Activated T-cell treated with anti-CD3 and anti-CD28 coated beads, Interleukin-2, amount 50 U/mL, for 4 hours (primary cell): ENCODE data around the gene TUBGCP4. TPM values are rescaled to one million over a fixed set of nuclear protein-coding genes. Genes with fewer than 3 reads are reported as not detected.

Experiments used
- total RNA-seq, 3 donors: library from RNA; stranded (reverse); gene quantifications; one replicate each; pipeline ENCODE4 v1.2.1, GENCODE V29; 2021

TUBGCP4 gene
- total RNA-seq, 3 donors from 2014 or later: 34.6 to 39.7 (median 36.6) TPM

Other genes starting within 250 kb of the TUBGCP4 start
- 10 to 100 TPM in 1 of 3 donors, 1 to 10 TPM in 2; 7.9 to 10.5 (median 9.4) TPM for gene TMEM62, start 237.5 kb upstream of the TUBGCP4 start, total RNA-seq
- 10 to 100 TPM; 34.9 to 35.9 (median 35.5) TPM for gene CCNDBP1, start 185.7 kb upstream of the TUBGCP4 start, total RNA-seq
- gene EPB42, start 150.1 kb upstream of the TUBGCP4 start, total RNA-seq: not detected
- not detected for gene TGM5, start 104.2 kb upstream of the TUBGCP4 start, total RNA-seq
- not detected for gene TGM7, start 68.8 kb upstream of the TUBGCP4 start, total RNA-seq
- 10 to 100 TPM; 10.9 to 14.6 (median 12.5) TPM for gene LCMT2, start 40.5 kb upstream of the TUBGCP4 start, total RNA-seq
- gene ZSCAN29, start 58 bp upstream of the TUBGCP4 start, total RNA-seq: 10 to 100 TPM; 23.3 to 28.5 (median 25.0) TPM
- gene TP53BP1, start 122.1 kb downstream of the TUBGCP4 start, total RNA-seq: 10 to 100 TPM; 30.5 to 36.1 (median 35.3) TPM
- gene MAP1A, start 146.5 kb downstream of the TUBGCP4 start, total RNA-seq: 1 to 10 TPM; 1.1 to 1.2 (median 1.2) TPM
- 10 to 100 TPM; 30.8 to 33.4 (median 31.6) TPM for gene PPIP5K1, start 219.1 kb downstream of the TUBGCP4 start, total RNA-seq
- under 1 TPM in 1 of 3 donors, not detected in 2; 0.48 TPM for gene CKMT1B, start 222.9 kb downstream of the TUBGCP4 start, total RNA-seq
- under 1 TPM; 0.13 to 0.33 (median 0.22) TPM for gene STRC, start 247.7 kb downstream of the TUBGCP4 start, total RNA-seq